ENCODE data around the gene SMPDL3A.
A peak's percentile ranks its signal among the peaks of the same experiment; 100 is the strongest.
"Not testable (repeated sequence)": the region's sequence is repeated elsewhere in the genome, so short reads cannot be mapped to it uniquely, and the experiment has no call there.

SMPDL3A gene, protein sequence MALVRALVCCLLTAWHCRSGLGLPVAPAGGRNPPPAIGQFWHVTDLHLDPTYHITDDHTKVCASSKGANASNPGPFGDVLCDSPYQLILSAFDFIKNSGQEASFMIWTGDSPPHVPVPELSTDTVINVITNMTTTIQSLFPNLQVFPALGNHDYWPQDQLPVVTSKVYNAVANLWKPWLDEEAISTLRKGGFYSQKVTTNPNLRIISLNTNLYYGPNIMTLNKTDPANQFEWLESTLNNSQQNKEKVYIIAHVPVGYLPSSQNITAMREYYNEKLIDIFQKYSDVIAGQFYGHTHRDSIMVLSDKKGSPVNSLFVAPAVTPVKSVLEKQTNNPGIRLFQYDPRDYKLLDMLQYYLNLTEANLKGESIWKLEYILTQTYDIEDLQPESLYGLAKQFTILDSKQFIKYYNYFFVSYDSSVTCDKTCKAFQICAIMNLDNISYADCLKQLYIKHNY

DNA sequence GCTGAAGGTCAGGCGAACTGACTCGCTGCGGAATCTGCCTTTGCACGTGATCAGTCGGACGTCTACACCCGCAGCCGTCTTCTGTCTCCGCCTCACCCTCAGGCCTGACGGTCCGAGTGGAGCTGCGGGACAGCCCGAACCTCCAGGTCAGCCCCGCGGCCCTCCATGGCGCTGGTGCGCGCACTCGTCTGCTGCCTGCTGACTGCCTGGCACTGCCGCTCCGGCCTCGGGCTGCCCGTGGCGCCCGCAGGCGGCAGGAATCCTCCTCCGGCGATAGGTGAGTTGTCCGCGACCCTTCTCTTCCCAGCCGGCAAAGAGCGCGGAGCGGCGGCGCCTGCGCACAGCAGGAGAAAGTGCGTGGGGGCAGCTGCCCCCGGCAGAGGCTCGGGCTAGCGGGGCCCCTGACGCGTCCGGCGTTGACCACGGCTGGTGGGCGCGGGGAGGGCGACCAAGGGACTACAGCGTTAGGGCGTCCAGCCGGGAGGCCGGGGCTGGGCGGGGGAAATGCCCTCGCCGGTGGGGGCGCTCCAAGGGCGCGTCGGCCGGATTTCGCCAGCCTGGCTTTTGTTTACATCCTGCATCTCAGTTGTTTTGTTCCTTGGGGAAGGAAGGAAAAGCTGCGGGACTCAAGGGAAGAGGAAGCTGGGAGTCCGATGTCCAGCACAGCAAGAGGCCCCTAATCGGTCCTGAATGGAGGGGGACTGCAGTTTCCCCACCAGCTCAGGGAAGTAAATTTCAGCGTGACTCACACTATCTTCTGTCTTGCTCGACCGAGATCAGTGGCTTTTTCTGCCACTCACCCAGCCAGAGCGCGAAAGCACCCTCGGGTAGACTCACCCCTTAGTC is at the start of gene SMPDL3A:
TSS of gene SMPDL3A (plus strand) at position 77 of the 846 bp plus-strand sequence. CDS start at position 166, 89 bp downstream.
- CTCF ChIA-PET = interaction anchor here (0.9 to 1.7 kb wide), 4 partner anchors 9 to 50 kb away, joined by 3 to 10 read pairs (median 7); no protein-coding TSS in a partner anchor
- peaks cover 15% of the 10 kb centered on the region for H3K4me1 Mint-ChIP-seq
- no peak within 1 kb of the TSS for H3K27ac Mint-ChIP-seq
- H3K9me3 Mint-ChIP-seq = no peaks in the 10 kb centered on the region
- H3K4me3 Mint-ChIP-seq = peak within 1 kb of the TSS; percentile 72
- peaks cover 68% of the 10 kb centered on the region for H3K27me3 Mint-ChIP-seq
- DNase-seq = peak; percentile 30
- no peaks in the 10 kb centered on the region for H3K36me3 Mint-ChIP-seq

DNA sequence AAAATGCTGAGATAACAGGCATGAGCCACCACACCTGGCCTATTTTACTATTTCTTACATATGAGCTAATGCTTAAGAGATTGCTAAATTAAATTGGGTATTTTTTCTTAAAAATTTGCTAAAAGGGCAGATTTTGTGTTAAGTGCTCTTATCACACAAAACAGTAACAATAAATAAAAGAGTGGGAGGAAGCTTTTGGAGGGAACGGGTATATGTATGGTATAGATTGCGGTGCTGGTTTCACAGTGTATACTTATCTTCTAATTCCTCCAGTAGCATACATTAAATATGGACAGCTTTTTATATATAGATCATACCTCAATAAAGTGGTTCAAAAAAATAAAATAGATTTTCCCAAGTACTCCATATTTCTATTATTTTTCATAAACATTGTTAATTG is 49.0 kb upstream of the SMPDL3A start:
- no peak for DNase-seq
- Mint-ChIP-seq H3K4me1 (no peaks in the 10 kb centered on the region), H3K9me3 (no peaks in the 10 kb centered on the region), H3K36me3 (no peaks in the 10 kb centered on the region), H3K27me3 (peaks cover 4% of the 10 kb centered on the region), H3K4me3 (no peak overlapping the region), H3K27ac (no peak overlapping the region)
- CTCF ChIA-PET = interaction anchor here (1.3 kb wide), 1 partner anchor 99 kb away, joined by 7 read pairs; no protein-coding TSS in a partner anchor

DNA sequence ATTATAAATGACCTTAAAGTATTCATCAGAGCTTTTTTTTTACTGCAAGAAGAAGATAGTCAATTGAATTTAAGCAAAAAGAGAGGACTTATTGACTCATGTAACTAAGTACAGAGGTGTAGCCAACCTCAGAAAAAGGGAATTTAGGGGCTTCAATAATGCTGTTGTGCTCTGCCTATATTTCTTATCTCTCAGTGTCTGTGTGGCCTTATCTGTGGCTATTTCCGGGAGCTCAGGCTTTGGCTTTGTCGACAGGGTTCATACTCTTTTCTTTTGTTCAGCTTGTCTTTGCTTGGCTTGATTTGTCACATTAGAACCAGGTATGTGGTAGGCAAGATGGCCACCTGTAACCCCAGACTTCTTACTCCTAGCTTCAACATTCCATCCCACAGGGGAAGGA is 48.1 kb upstream of the SMPDL3A start:
- no peak overlapping the region for H3K4me3 Mint-ChIP-seq
- no peak for DNase-seq
- no peaks in the 10 kb centered on the region for H3K36me3 Mint-ChIP-seq
- CTCF ChIA-PET = interaction anchor here (1.3 to 2.0 kb wide), 2 partner anchors 98 kb away, joined by 7 to 9 read pairs; no protein-coding TSS in a partner anchor
- peaks cover 4% of the 10 kb centered on the region for H3K27me3 Mint-ChIP-seq
- H3K27ac Mint-ChIP-seq = no peak overlapping the region
- H3K9me3 Mint-ChIP-seq = no peaks in the 10 kb centered on the region
- H3K4me1 Mint-ChIP-seq = no peaks in the 10 kb centered on the region

DNA sequence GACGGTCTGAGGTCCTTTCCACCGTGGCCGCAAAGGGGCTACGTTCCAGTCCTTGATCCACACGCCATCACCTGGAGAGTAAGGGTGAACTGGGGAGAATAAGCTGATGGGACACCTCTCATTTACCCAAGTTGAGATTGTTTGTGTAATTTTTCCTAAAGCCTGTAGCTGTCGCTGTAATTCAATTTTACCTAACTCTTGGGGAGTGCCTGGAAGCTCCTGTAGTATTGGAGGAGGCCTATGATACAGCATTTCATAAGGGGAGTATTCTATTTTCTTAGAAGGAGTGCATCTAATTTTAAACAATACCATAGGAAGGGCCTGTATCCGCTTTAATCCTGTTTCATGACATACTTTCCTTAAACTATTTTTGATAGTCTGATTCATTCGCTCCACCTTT is 44.8 kb upstream of the SMPDL3A start:
- CTCF ChIA-PET = interaction anchor here (1.3 to 2.9 kb wide), 3 partner anchors 10 to 95 kb away, joined by 3 to 25 read pairs (median 4); partner anchors contain the start of gene FABP7
- H3K4me1 Mint-ChIP-seq = peaks cover 11% of the 10 kb centered on the region

DNA sequence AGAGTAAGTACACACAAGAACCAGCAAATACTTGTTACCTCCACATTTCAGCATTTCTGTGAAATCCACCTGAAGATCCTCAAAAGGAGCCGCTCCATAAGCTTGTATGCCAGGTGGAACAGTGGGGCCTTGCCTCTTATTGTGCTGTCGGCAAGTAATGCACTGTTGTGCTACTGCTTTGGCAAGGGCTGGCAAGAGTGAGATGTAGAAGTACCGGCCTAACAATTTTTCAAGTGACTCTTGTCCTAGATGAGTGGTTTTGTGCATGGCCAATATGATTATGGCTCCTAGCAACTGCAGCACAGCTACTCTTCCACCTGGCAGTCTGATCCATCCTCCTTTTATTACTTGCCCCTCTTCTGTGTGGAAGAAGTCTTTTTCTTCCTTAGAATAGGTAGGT is 44.2 kb upstream of the SMPDL3A start:
- peaks cover 11% of the 10 kb centered on the region for H3K4me1 Mint-ChIP-seq
- CTCF ChIA-PET = interaction anchor here (1.3 to 2.9 kb wide), 3 partner anchors 9 to 94 kb away, joined by 3 to 25 read pairs (median 4); partner anchors contain the start of gene FABP7
- not testable (repeated sequence) for H3K9me3 Mint-ChIP-seq, H3K36me3 Mint-ChIP-seq, H3K4me3 Mint-ChIP-seq, DNase-seq, H3K27ac Mint-ChIP-seq, H3K27me3 Mint-ChIP-seq

More for the DNA sequence above, 44.8 kb upstream of the SMPDL3A start:
- not testable (repeated sequence) for H3K4me3 Mint-ChIP-seq, H3K36me3 Mint-ChIP-seq, H3K9me3 Mint-ChIP-seq, H3K27me3 Mint-ChIP-seq, DNase-seq, H3K27ac Mint-ChIP-seq

DNA sequence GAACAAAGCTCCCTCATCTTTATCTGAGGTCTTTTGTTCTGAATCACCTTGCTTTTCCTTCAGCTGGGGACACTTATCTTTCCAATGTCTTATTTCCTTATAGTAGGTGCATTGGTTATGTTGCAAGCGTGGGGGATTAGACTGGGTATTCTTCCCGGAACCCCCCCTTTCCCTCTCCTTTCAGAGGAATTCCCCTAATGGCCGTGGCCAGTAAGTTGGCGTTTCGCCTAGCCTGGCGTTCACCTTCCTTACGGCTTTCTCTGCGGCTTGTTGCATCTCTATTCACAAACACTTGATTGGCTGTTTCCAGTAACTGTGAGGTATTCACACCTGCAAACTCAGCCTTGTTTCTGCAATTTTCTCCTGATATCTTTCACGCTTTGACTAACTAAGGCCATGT is 42.4 kb upstream of the SMPDL3A start:
- H3K27me3 Mint-ChIP-seq = no peaks in the 10 kb centered on the region
- H3K36me3 Mint-ChIP-seq = no peaks in the 10 kb centered on the region
- H3K4me1 Mint-ChIP-seq = peaks cover 23% of the 10 kb centered on the region
- H3K9me3 Mint-ChIP-seq = peaks cover 2% of the 10 kb centered on the region
- CTCF ChIA-PET = interaction anchor here (1.3 to 2.9 kb wide), 2 partner anchors 14 to 92 kb away, joined by 4 to 25 read pairs; no protein-coding TSS in a partner anchor
- no peak for DNase-seq
- no peak overlapping the region for H3K4me3 Mint-ChIP-seq
- no peak overlapping the region for H3K27ac Mint-ChIP-seq

DNA sequence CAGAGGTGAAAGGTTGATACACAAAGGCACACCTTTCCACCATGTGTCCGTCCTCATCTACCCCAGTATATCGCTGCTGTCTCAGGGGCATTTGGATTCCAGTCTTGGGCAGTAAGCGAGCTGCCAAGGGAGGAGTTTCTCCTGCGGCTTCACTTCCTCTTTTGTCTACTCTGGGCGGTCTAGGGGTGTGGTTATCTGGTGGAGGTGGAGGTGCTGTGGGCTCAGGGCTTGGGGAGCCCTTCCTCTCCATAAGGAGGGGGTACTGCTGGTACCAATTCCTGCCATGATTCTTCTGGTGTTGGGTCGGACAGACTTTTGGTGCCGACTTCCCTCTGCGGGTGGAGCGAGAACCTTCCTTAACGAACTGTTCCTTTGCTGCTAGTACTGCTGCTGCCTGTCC is 41.5 kb upstream of the SMPDL3A start:
- Mint-ChIP-seq H3K27ac (no peak overlapping the region), H3K4me3 (no peak overlapping the region), H3K9me3 (peaks cover 2% of the 10 kb centered on the region), H3K4me1 (peaks cover 25% of the 10 kb centered on the region), H3K27me3 (no peaks in the 10 kb centered on the region), H3K36me3 (no peaks in the 10 kb centered on the region)
- CTCF ChIA-PET = no interaction called here
- DNase-seq = no peak

DNA sequence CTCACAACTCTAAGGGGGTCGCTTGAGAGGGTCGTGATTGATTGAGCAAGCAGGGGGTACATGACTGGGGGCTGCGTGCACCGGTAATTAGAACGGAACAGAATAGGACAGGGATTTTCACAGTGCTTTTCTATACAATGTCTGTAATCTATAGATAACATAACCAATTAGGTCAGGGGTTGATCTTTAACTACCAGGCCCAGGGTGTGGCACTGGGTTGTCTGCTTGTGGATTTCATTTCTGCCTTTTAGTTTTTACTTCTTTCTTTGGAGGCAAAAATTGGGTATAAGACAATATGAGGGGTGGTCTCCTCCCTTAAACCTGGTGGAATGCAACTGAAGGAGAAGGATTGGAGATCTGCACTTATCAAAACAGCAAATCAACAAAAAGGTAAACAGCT is 40.1 kb upstream of the SMPDL3A start:
- not testable (repeated sequence) for H3K27ac Mint-ChIP-seq, H3K27me3 Mint-ChIP-seq, H3K4me3 Mint-ChIP-seq, DNase-seq, H3K9me3 Mint-ChIP-seq, H3K36me3 Mint-ChIP-seq
- CTCF ChIA-PET = interaction anchor here (2.3 kb wide), 1 partner anchor 90 kb away, joined by 10 read pairs; no protein-coding TSS in a partner anchor
- H3K4me1 Mint-ChIP-seq = peaks cover 25% of the 10 kb centered on the region

DNA sequence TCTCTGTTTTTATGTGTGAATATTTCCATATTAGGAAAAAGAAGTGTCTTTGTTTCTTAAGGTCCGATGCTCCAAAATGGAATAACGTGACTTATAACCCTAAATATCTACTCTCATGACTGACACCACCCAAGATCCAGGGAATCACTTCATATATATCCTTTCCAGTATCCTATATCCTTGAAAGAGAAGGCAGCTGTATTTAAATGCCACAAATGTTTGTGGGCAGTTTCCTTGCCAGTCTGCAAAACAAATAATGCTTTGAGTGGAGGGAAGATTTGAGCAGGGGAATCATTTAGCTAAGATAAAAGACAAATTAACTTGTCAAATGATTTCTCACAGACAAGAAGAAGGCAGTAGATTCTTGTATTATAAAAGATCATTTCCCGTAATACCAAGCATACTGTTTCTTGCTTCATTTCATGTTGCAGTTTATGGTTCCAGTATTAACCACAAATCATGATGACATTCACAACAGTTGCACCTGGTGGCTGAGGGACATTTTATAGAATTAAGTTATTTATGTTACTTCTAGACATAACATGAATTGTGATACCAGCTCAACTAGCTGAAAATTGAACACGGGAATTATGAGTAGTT is 39.5 kb upstream of the SMPDL3A start:
- Mint-ChIP-seq H3K4me3 (no peak overlapping the region), H3K9me3 (peaks cover 2% of the 10 kb centered on the region), H3K27me3 (no peaks in the 10 kb centered on the region), H3K27ac (no peak overlapping the region), H3K4me1 (peaks cover 25% of the 10 kb centered on the region), H3K36me3 (no peaks in the 10 kb centered on the region)
- CTCF ChIA-PET = interaction anchor here (2.3 kb wide), 1 partner anchor 89 kb away, joined by 10 read pairs; no protein-coding TSS in a partner anchor
- DNase-seq = no peak

DNA sequence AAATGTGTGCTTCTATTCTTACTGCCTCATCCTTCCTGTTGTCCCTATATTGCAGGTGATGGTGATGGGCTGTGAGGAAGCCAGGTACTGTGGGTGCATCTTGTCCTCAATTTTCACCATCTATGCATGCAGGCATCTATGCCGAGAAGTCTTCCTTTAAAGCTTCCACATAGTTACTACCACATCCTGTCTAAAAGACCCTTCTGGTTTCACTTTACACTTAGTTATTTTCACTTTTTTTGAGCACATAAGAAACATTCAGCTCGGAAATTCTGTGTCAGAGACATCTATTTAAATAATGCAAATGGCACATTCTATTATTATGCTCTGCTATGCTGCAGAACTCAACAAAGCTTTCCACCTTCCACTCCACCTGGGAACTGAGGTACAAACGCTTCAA is 37.7 kb upstream of the SMPDL3A start:
- CTCF ChIA-PET = no interaction called here
- H3K27ac Mint-ChIP-seq = peak overlapping the region; percentile 6
- H3K9me3 Mint-ChIP-seq = peaks cover 2% of the 10 kb centered on the region
- H3K27me3 Mint-ChIP-seq = no peaks in the 10 kb centered on the region
- no peaks in the 10 kb centered on the region for H3K36me3 Mint-ChIP-seq
- H3K4me3 Mint-ChIP-seq = no peak overlapping the region
- DNase-seq = no peak
- H3K4me1 Mint-ChIP-seq = peaks cover 25% of the 10 kb centered on the region

DNA sequence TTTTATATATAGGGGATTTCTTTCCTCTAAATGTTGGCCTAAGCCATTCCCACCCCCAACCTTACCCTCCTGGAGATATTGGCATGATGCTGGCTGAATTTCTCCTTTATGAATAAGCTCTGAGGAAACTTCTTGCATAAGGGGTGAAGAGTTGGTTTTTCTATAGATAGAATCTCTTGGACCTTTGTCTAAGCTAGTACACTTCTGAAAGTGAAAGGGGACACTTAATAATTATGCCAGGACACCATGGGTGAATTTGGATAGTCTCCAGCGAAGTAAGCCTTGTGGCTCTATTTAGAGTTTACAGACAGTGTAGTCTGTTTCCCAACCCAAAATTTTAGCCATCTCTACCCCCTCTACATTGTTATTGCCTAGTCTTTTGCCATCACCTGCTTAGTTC is 36.6 kb upstream of the SMPDL3A start:
- Mint-ChIP-seq H3K27ac (no peak overlapping the region), H3K4me3 (no peak overlapping the region), H3K27me3 (no peaks in the 10 kb centered on the region), H3K36me3 (no peaks in the 10 kb centered on the region), H3K9me3 (peaks cover 2% of the 10 kb centered on the region), H3K4me1 (peaks cover 21% of the 10 kb centered on the region)
- CTCF ChIA-PET = no interaction called here
- no peak for DNase-seq

DNA sequence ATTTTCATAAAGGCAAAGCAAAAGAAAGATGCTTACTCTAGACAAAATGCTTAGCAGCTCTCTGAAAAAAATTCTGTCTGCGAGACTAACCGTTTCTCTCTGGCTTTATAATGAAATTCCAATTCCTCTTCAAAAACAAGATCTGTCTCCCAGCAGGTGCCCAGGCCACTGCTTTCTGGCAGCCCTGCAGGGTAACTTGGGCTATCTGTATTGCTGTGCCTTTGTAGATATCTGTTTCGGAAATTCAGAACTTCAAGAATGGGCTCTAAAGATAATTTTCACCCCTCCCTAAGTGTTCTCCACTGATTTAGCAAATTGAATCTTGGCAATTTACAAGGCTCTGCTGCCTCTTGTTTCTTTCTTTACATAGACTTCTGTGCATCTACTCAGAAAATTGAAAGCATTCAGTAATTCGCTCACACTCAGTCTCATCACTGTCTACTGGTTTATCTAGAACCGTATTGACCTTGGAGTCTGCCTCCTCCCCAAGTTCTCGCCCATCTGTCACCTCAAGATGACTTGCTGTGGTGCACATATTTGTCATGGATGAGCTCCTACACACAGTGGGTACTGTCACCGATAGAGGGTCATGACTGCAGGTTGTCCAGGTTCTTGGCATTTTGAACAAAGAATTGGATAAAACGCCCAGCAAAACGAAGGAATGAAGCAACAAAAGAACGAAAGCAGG is 35.9 kb upstream of the SMPDL3A start:
- Mint-ChIP-seq H3K9me3 (peaks cover under 1% of the 10 kb centered on the region), H3K27me3 (no peaks in the 10 kb centered on the region), H3K36me3 (no peaks in the 10 kb centered on the region), H3K27ac (no peak overlapping the region), H3K4me3 (no peak overlapping the region), H3K4me1 (peaks cover 14% of the 10 kb centered on the region)
- no peak for DNase-seq
- CTCF ChIA-PET = interaction anchor here (1.2 to 1.5 kb wide), 2 partner anchors 9 to 86 kb away, joined by 3 to 4 read pairs; no protein-coding TSS in a partner anchor

DNA sequence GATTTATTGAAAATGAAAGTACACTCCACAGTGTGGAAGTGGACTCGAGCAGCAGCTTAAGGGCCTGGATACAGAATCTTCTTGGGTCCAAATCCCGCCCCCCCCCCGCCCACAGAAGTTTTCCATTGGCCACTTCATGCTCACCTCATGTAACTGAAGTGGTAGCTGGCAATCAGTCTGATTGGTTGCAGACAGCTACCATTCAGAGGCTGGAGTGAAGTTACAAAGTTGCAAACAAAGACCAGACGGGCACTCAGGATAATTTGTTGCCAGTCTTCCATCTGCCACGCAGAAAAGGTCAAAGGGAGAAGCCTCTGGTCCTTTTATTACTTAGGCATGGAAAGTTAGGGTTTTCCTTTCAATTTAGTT is 35.4 kb upstream of the SMPDL3A start:
- Mint-ChIP-seq H3K9me3 (no peaks in the 10 kb centered on the region), H3K4me1 (peaks cover 14% of the 10 kb centered on the region), H3K27ac (no peak overlapping the region), H3K4me3 (no peak overlapping the region), H3K27me3 (no peaks in the 10 kb centered on the region), H3K36me3 (no peaks in the 10 kb centered on the region)
- CTCF ChIA-PET = interaction anchor here (1.2 to 1.5 kb wide), 2 partner anchors 9 to 85 kb away, joined by 3 to 4 read pairs; no protein-coding TSS in a partner anchor
- DNase-seq = no peak

All from activated naive CD4-positive, alpha-beta T cell treated with anti-CD3 and anti-CD28 coated beads, Interleukin-2, amount 10 ng/mL, durations not matched to agents 7 days and 5 days (primary cell).